22Rv1 (cell line): ENCODE measurements around the gene AMIGO1.

ENCODE experiments used
- ZFX ChIP-seq: fragments of 450-650 bp; IDR thresholded peaks from 2 replicates; pipeline ENCODE4 v1.6.1; 2017; ENCODE audit warnings: antibody characterized with exemption, borderline replicate concordance
- TF ChIP-seq, protein P1 (sequence below): fragments of 450-650 bp; IDR thresholded peaks from 2 replicates; pipeline ENCODE4 v1.5.1; 2017; ENCODE audit warnings: mild to moderate bottlenecking

DNA sequence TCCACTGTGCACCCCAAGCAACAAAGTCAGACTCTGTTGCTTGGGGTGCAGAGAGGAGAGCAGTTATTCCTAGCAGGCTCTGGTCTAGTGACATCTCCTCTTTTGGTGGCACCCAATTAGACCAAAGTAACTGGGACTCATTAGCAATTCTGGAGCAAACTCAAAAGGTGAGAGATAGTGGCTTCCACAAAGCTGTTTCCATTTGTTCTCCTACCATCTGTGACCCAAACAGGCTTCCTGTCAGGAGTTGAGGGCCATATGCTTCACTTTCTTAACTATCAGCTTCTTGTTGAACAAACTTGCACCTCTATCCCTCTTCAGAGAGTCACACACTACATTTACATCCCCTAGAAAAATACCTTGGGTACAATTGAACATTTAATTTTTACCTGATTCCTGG is 27.3 kb downstream of the AMIGO1 start:
- TF ChIP-seq, protein P1, sequence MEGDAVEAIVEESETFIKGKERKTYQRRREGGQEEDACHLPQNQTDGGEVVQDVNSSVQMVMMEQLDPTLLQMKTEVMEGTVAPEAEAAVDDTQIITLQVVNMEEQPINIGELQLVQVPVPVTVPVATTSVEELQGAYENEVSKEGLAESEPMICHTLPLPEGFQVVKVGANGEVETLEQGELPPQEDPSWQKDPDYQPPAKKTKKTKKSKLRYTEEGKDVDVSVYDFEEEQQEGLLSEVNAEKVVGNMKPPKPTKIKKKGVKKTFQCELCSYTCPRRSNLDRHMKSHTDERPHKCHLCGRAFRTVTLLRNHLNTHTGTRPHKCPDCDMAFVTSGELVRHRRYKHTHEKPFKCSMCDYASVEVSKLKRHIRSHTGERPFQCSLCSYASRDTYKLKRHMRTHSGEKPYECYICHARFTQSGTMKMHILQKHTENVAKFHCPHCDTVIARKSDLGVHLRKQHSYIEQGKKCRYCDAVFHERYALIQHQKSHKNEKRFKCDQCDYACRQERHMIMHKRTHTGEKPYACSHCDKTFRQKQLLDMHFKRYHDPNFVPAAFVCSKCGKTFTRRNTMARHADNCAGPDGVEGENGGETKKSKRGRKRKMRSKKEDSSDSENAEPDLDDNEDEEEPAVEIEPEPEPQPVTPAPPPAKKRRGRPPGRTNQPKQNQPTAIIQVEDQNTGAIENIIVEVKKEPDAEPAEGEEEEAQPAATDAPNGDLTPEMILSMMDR, result no peak
- TF ChIP-seq ZFX, result no peak
